B cell (primary cell): ENCODE results near the gene OSR1. TPM values are rescaled to one million over a fixed set of nuclear protein-coding genes. Genes with fewer than 3 reads are reported as not detected.

Experiments
- ATAC-seq: fragments of 200-7000 bp; cut with Tn5 transposase; one replicate; pipeline ENCODE4 v1.10.0; 2021; ENCODE audit warnings: low read depth, mild to moderate bottlenecking, moderate number of reproducible peaks, moderate library complexity
- CTCF ChIA-PET: fragments of 350-600 bp; sonication (Branson Sonifier 250); formaldehyde crosslinking; loops from one replicate; lab custom pipeline; 2021; ENCODE audit warnings: antibody characterized with exemption, inconsistent platforms; lab: Charles Lee
- POLR2A ChIA-PET: fragments of 350-600 bp; sonication (Branson Sonifier 250); formaldehyde crosslinking; loops from one replicate; lab custom pipeline; 2021; ENCODE audit warnings: antibody characterized with exemption; lab: Charles Lee
- DNase-seq: peaks from one replicate; pipeline ENCODE4 v3.0.0; 2013
- H2AFZ ChIP-seq: 2 replicates; pipeline ENCODE4 v1.6.1; 2012; ENCODE audit warnings: mild to moderate bottlenecking, low read depth, low read length; ENCODE audit not compliant: insufficient read depth, poor library complexity, severe bottlenecking
- H3K27ac ChIP-seq, 2 donors: 1 replicate in 1 of 2; 2 replicates in 1 of 2; pipeline ENCODE4 v1.5.1; 2012 to 2013; ENCODE audit warnings: low read length in 2 of 2, mild to moderate bottlenecking in 2 of 2, moderate library complexity in 1 of 2
- H3K27me3 ChIP-seq, 4 experiments: fragments of 200-600 bp in 1 of 4; sonication (generic) in 1 of 4; replicated peaks in 1 of 4; 1 replicate in 2 of 4; 2 replicates in 2 of 4; pipeline versions ENCODE4 v1.6.1 to v1.7.0; 2013 to 2016; ENCODE audit warnings: low read length in 3 of 4, mild to moderate bottlenecking in 2 of 4, mixed read lengths in 1 of 4, moderate library complexity in 1 of 4; ENCODE audit not compliant: insufficient read depth in 4 of 4, control insufficient read depth in 3 of 4; ENCODE audit errors: control extremely low read depth in 1 of 4
- H3K36me3 ChIP-seq, 2 experiments: replicated peaks in 1 of 2; 1 replicate in 1 of 2; 2 replicates in 1 of 2; pipeline versions ENCODE4 v1.6.1 to v1.7.1; 2013; ENCODE audit warnings: low read length in 1 of 2; ENCODE audit not compliant: insufficient read depth in 2 of 2, control insufficient read depth in 1 of 2; ENCODE audit errors: control extremely low read depth in 1 of 2, extremely low read depth in 1 of 2
- H3K4me1 ChIP-seq, 2 donors: fragments of 200-600 bp in 1 of 2; sonication (generic) in 1 of 2; 1 replicate in 1 of 2; 2 replicates in 1 of 2; pipeline versions ENCODE4 v1.5.1 to v1.6.1; 2013 to 2017; ENCODE audit warnings: low read length in 2 of 2; ENCODE audit not compliant: control insufficient read depth in 2 of 2, insufficient read depth in 2 of 2
- H3K4me2 ChIP-seq: replicated peaks from 2 replicates; pipeline ENCODE3; 2012; ENCODE audit warnings: mild to moderate bottlenecking, low read depth, low read length; ENCODE audit not compliant: poor library complexity, severe bottlenecking
- H3K4me3 ChIP-seq, 5 experiments: fragments of 200-600 bp in 1 of 5; sonication (generic) in 1 of 5; 1 replicate in 3 of 5; 2 replicates in 2 of 5; pipeline versions ENCODE4 v1.5.1 to v1.7.0; 2011 to 2016; ENCODE audit warnings: low read length in 4 of 5, mild to moderate bottlenecking in 4 of 5, low read depth in 2 of 5, control low read depth in 1 of 5, moderate library complexity in 1 of 5; ENCODE audit not compliant: insufficient read depth in 1 of 5; ENCODE audit errors: control extremely low read depth in 1 of 5, extremely low read depth in 1 of 5
- H3K79me2 ChIP-seq: fragments of 200-600 bp; sonication (generic); one replicate; pipeline ENCODE4 v1.6.0; 2016; ENCODE audit warnings: low read length; ENCODE audit not compliant: control insufficient read depth, insufficient read depth
- H3K9ac ChIP-seq: fragments of 200-600 bp; sonication (generic); 2 replicates; pipeline ENCODE4 v1.6.1; 2017; ENCODE audit warnings: mild to moderate bottlenecking, low read length, moderate library complexity
- H3K9me3 ChIP-seq, 3 donors: one replicate each; pipeline versions ENCODE4 v1.6.1 to v1.7.1; 2013; ENCODE audit warnings: low read length in 2 of 3; ENCODE audit not compliant: control insufficient read depth in 2 of 3, insufficient read depth in 1 of 3; ENCODE audit errors: control extremely low read depth in 1 of 3
- H4K20me1 ChIP-seq: 2 replicates; pipeline ENCODE4 v1.6.0; 2012; ENCODE audit warnings: mild to moderate bottlenecking, low read length; ENCODE audit not compliant: insufficient read depth, control insufficient read depth, poor library complexity, severe bottlenecking
- H3K27ac Mint-ChIP-seq: one replicate; pipeline ENCODE4 v1.8.0; 2021; ENCODE audit warnings: mixed read lengths
- H3K27me3 Mint-ChIP-seq: one replicate; pipeline ENCODE4 v1.8.0; 2021; ENCODE audit warnings: mixed read lengths
- H3K4me1 Mint-ChIP-seq: one replicate; pipeline ENCODE4 v1.8.0; 2021; ENCODE audit warnings: mixed read lengths
- H3K4me3 Mint-ChIP-seq: one replicate; pipeline ENCODE4 v1.8.0; 2021; ENCODE audit warnings: mixed read lengths
- H3K9me3 Mint-ChIP-seq: one replicate; pipeline ENCODE4 v1.8.0; 2022; ENCODE audit warnings: mixed read lengths; ENCODE audit not compliant: insufficient read depth
- CTCF ChIP-seq: fragments of 200-600 bp; IDR thresholded peaks from one replicate; pipeline ENCODE4 v1.8.0; 2022; ENCODE audit warnings: antibody characterized with exemption, mild to moderate bottlenecking
- EZH2 ChIP-seq: IDR thresholded peaks from 2 replicates; pipeline ENCODE4 v1.6.1; 2012; ENCODE audit warnings: borderline replicate concordance, low read depth, mild to moderate bottlenecking, moderate library complexity, low read length; ENCODE audit not compliant: insufficient read depth, poor library complexity, severe bottlenecking
- WGBS: methylation state at CpG from one replicate; pipeline ENCODE4 v1.1.5; 2013; ENCODE audit warnings: missing lambda C conversion rate; ENCODE audit not compliant: insufficient coverage; 5-methylcytosine and 5-hydroxymethylcytosine counted together
- intact Hi-C: fragments of 100-400 bp; cut with micrococcal nuclease; formaldehyde crosslinking; loops from one replicate; pipeline ENCODE4 v1.10.0; 2022
- polyA plus RNA-seq: library from polyadenylated mRNA; depleted of rRNA; stranded (reverse); fragments of >200 nt; gene quantifications from 2 replicates; pipeline ENCODE4 v1.2.3, GENCODE V29; 2012
- total RNA-seq, 2 donors: library from RNA; stranded (reverse); fragments of 120-200 nt in 1 of 2; gene quantifications; 1 replicate in 1 of 2; 2 replicates in 1 of 2; pipeline versions ENCODE4 v1.2.3 to v1.2.4, GENCODE V29; 2013 to 2022

Gene OSR1
- total and polyA plus RNA-seq, 2 donors (not counting 1 experiment from before 2014, with no cell fraction given): not detected

- no peak overlapping the region for H3K9ac ChIP-seq
- ATAC-seq (no peak), DNase-seq (no peak)
- WGBS: 100% methylated on average over 1 of the region's 3 CpGs
- intact Hi-C loops: no loop called here
- H3K9me3 ChIP-seq: peaks cover 0 to 5% (median 2%) of the 10 kb centered on the region in 3 donors
- Mint-ChIP-seq H3K27ac (no peak overlapping the region), H3K27me3 (no peaks in the 10 kb centered on the region), H3K4me1 (no peaks in the 10 kb centered on the region), H3K9me3 (no peaks in the 10 kb centered on the region), H3K4me3 (no peak overlapping the region)
- H4K20me1 ChIP-seq: no peaks in the 10 kb centered on the region
- ChIA-PET CTCF (no interaction called here), POLR2A (no interaction called here)
- H3K4me3 ChIP-seq: no peak overlapping the region
- no peaks in the 10 kb centered on the region for H3K4me1 ChIP-seq
- no peaks in the 10 kb centered on the region for H3K79me2 ChIP-seq
- H3K27me3 ChIP-seq: peaks cover 0 to 4% (median 0%) of the 10 kb centered on the region in 4 experiments
- TF ChIP-seq EZH2: no peak
- no peaks in the 10 kb centered on the region for H3K36me3 ChIP-seq
- H3K4me2 ChIP-seq: no peak overlapping the region
- H2AFZ ChIP-seq: no peak overlapping the region
- no peak overlapping the region for H3K27ac ChIP-seq
These were observed 39.4 kb downstream of the OSR1 start for GRCh38 chr2:19319064-19319463.

DNA sequence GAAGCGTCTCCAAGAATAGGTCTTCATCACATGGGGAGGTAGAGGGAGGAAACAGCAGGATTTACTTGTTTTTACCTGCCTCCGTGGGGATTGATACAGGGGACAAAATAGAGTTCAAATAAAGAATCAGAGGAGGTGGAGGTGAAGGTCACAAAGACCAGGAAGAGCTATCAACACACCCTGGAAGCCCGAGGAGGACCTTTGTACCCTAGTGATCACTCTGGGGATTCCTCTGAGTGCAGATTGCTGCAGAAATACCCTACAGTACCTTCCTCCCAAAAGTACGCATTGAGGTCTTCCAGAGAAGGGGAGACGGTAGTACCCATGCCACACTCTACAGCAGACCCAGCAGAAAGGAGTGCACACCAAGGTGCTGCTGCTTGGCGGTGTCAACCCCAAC is 44.9 kb downstream of the OSR1 start:
- H2AFZ ChIP-seq: no peak overlapping the region
- DNase-seq: no peak
- H3K9me3 Mint-ChIP-seq: no peaks in the 10 kb centered on the region

More for the DNA sequence above, 44.9 kb downstream of the OSR1 start:
- intact Hi-C loops: no loop called here
- peaks cover 0 to 1% (median 0%) of the 10 kb centered on the region in 3 donors for H3K9me3 ChIP-seq
- no peaks in the 10 kb centered on the region for H4K20me1 ChIP-seq
- no peaks in the 10 kb centered on the region for H3K79me2 ChIP-seq
- H3K27me3 Mint-ChIP-seq: no peaks in the 10 kb centered on the region
- TF ChIP-seq CTCF: no peak
- no peak for TF ChIP-seq EZH2
- H3K4me1 Mint-ChIP-seq: no peaks in the 10 kb centered on the region
- H3K27ac ChIP-seq: no peak overlapping the region
- no peak overlapping the region for H3K27ac Mint-ChIP-seq
- POLR2A ChIA-PET: no interaction called here
- no peak overlapping the region for H3K4me2 ChIP-seq
- 96% methylated on average over 4 of the region's 6 CpGs for WGBS
- CTCF ChIA-PET: no interaction called here
- H3K9ac ChIP-seq: no peak overlapping the region
- no peaks in the 10 kb centered on the region for H3K4me1 ChIP-seq
- H3K4me3 ChIP-seq: no peak overlapping the region
- no peaks in the 10 kb centered on the region for H3K27me3 ChIP-seq
- no peak overlapping the region for H3K4me3 Mint-ChIP-seq
- no peaks in the 10 kb centered on the region for H3K36me3 ChIP-seq
- no peak for ATAC-seq
